ENCODE data around the gene PGPEP1.

- no peak for TF ChIP-seq TAF1 (IDR thresholded peaks at IDR 0.05; ENCODE audit: borderline replicate concordance, insufficient read depth, low read length)
- TF ChIP-seq POLR2AphosphoS5 (IDR thresholded peaks at IDR 0.05; ENCODE audit: low read depth, low read length) = no peak
- no peak for TF ChIP-seq SIN3A (IDR thresholded peaks at IDR 0.05; ENCODE audit: borderline replicate concordance, insufficient read depth, low read length)
- no peak for TF ChIP-seq FOXP2 (optimal IDR thresholded peaks at IDR 0.05; ENCODE audit: borderline replicate concordance, extremely low read depth, extremely low read length, insufficient read depth)
- no peak for TF ChIP-seq REST (IDR thresholded peaks at IDR 0.05; ENCODE audit: insufficient read depth in 1 of 2, low read depth in 2 of 2, low read length in 2 of 2)
These were observed 11.4 kb upstream of the PGPEP1 start for GRCh38 chr19:18329035-18329376.

All from PFSK-1 (cell line).